Lung (tissue), 12 donors: ENCODE results near the gene VEPH1. TPM values are rescaled to one million over a fixed set of nuclear protein-coding genes. Genes with fewer than 3 reads are reported as not detected.

Source experiments
- ATAC-seq: fragments of 200-7000 bp; cut with Tn5 transposase; one replicate; pipeline ENCODE4 v1.9.1; 2020; ENCODE audit warnings: moderate number of reproducible peaks; ENCODE audit not compliant: insufficient read depth, low FRiP score
- DNase-seq, 3 donors: peaks; one replicate each; pipeline ENCODE4 v3.0.0-alpha.2; 2013 to 2017
- H3K27ac ChIP-seq, 2 donors: one replicate each; pipeline ENCODE4 v1.5.1; 2013; ENCODE audit warnings: mild to moderate bottlenecking in 2 of 2, moderate library complexity in 2 of 2, control low read depth in 1 of 2, inconsistent platforms in 1 of 2, low read depth in 1 of 2, low read length in 1 of 2
- H3K27me3 ChIP-seq, 3 donors: one replicate each; pipeline ENCODE4 v1.5.1; 2013; ENCODE audit warnings: low read length in 2 of 3; ENCODE audit not compliant: control insufficient read depth in 3 of 3, insufficient read depth in 3 of 3
- H3K36me3 ChIP-seq, 4 donors: one replicate each; pipeline ENCODE4 v1.5.1; 2013; ENCODE audit warnings: low read length in 4 of 4, mild to moderate bottlenecking in 1 of 4, moderate library complexity in 1 of 4; ENCODE audit not compliant: control insufficient read depth in 4 of 4, insufficient read depth in 4 of 4
- H3K4me1 ChIP-seq, 5 donors: one replicate each; pipeline ENCODE4 v1.5.1; 2013; ENCODE audit warnings: low read length in 5 of 5, mild to moderate bottlenecking in 2 of 5, moderate library complexity in 1 of 5; ENCODE audit not compliant: control insufficient read depth in 5 of 5, insufficient read depth in 5 of 5
- H3K4me3 ChIP-seq: one replicate; pipeline ENCODE4 v1.5.1; 2013; ENCODE audit warnings: mild to moderate bottlenecking, control low read depth, moderate library complexity
- H3K9ac ChIP-seq, 2 donors: one replicate each; pipeline ENCODE4 v1.5.1; 2013; ENCODE audit warnings: low read length in 2 of 2, control low read depth in 1 of 2; ENCODE audit not compliant: insufficient read depth in 1 of 2
- H3K9me3 ChIP-seq, 4 donors: one replicate each; pipeline ENCODE4 v1.5.1; 2013; ENCODE audit warnings: low read length in 3 of 4, mild to moderate bottlenecking in 1 of 4, moderate library complexity in 1 of 4; ENCODE audit not compliant: control insufficient read depth in 4 of 4, insufficient read depth in 3 of 4
- CTCF ChIP-seq: IDR thresholded peaks from 2 replicates; pipeline ENCODE4 v1.5.1; 2012; ENCODE audit warnings: mild to moderate bottlenecking; ENCODE audit errors: control extremely low read depth, extremely low read depth
- WGBS, 2 donors: extraction: QIAGEN DNeasy Blood & Tissue Kit; methylation state at CpG; one replicate each; pipeline ENCODE4 v1.1.7; 2013; 5-methylcytosine and 5-hydroxymethylcytosine counted together
- polyA plus RNA-seq, 2 donors: library from polyadenylated mRNA; stranded (reverse); fragments of 200-250 nt; gene quantifications; one replicate each; pipeline ENCODE4 v1.2.1, GENCODE V29; 2013
- total RNA-seq, 2 donors: library from RNA; depleted of rRNA in 1 of 2; stranded (reverse); fragments of >200 nt in 1 of 2; gene quantifications; one replicate each; pipeline ENCODE4 v1.2.1, GENCODE V29; 2014 to 2021
- donor health status: control.
- donor health status: control.
- donor health status: Bipolar disorder and iron deficiency.
- donor health status: healthy.
- donor health status: DM: yes; HTN: yes; CAD: no.

VEPH1 gene
- total and polyA plus RNA-seq, 4 donors: 14.6 to 237 (median 65.5) TPM

- Histone ChIP-seq H3K36me3 (no peaks in the 10 kb centered on the region), H3K4me1 (peaks cover 0 to 2% (median 0%) of the 10 kb centered on the region in 5 donors), H3K27ac (no peak overlapping the region), H3K9me3 (no peaks in the 10 kb centered on the region), H3K27me3 (no peaks in the 10 kb centered on the region), H3K4me3 (no peak overlapping the region), H3K9ac (no peak overlapping the region)
- ATAC-seq (no peak), DNase-seq (no peak)
- 96 to 100% methylated on average over 1 of the region's 1 CpG for WGBS, 2 donors
- no peak for TF ChIP-seq CTCF
These were observed 224.0 kb downstream of the VEPH1 start for GRCh38 chr3:157279237-157279636.

- H3K27ac ChIP-seq: no peak overlapping the region
- H3K9ac ChIP-seq: no peak overlapping the region
- H3K4me1 ChIP-seq: no peaks in the 10 kb centered on the region
- no peaks in the 10 kb centered on the region for H3K9me3 ChIP-seq
- ATAC-seq (no peak), DNase-seq (no peak)
- TF ChIP-seq CTCF: no peak
- 71 to 90% methylated on average over 3 of the region's 3 CpGs for whole genome bisulfite sequencing, 2 donors
- H3K27me3 ChIP-seq: no peaks in the 10 kb centered on the region
- H3K36me3 ChIP-seq: no peaks in the 10 kb centered on the region
- H3K4me3 ChIP-seq: no peak overlapping the region
These were observed 226.4 kb downstream of the VEPH1 start for GRCh38 chr3:157276801-157277200.

- H3K9me3 ChIP-seq: no peaks in the 10 kb centered on the region
- DNase-seq: no peak
- no peaks in the 10 kb centered on the region for H3K36me3 ChIP-seq
- H3K27ac ChIP-seq: no peak overlapping the region
- TF ChIP-seq CTCF: no peak
- no peak overlapping the region for H3K4me3 ChIP-seq
- no peaks in the 10 kb centered on the region for H3K4me1 ChIP-seq
- WGBS, 2 donors: 78 to 81% methylated on average over 2 of the region's 2 CpGs
- no peak for ATAC-seq
- H3K9ac ChIP-seq: no peak overlapping the region
- H3K27me3 ChIP-seq: no peaks in the 10 kb centered on the region
These were observed 227.4 kb downstream of the VEPH1 start for GRCh38 chr3:157275832-157276231.

GRCh38 chr3:157274644-157275137 lies 228.5 kb downstream of the VEPH1 start:
- H3K27me3 ChIP-seq: no peaks in the 10 kb centered on the region
- TF ChIP-seq CTCF: no peak
- no peak overlapping the region for H3K27ac ChIP-seq
- no peak for ATAC-seq
- 70 to 84% methylated on average over 2 of the region's 2 CpGs for WGBS, 2 donors
- H3K36me3 ChIP-seq: no peaks in the 10 kb centered on the region
- no peak overlapping the region for H3K9ac ChIP-seq
- no peaks in the 10 kb centered on the region for H3K4me1 ChIP-seq
- no peak overlapping the region for H3K4me3 ChIP-seq
- H3K9me3 ChIP-seq: no peaks in the 10 kb centered on the region
- no peak for DNase-seq
